T-helper 17 cell (primary cell): ENCODE data around the gene ARMC9. TPM values are rescaled to one million over a fixed set of nuclear protein-coding genes. Genes with fewer than 3 reads are reported as not detected.
A peak's percentile ranks its signal among the peaks of the same experiment; 100 is the strongest.

ENCODE experiments used
- ATAC-seq: fragments of 150-1000 bp; cut with Tn5 transposase; 2 replicates; pipeline ENCODE4 v1.10.0; 2021; ENCODE audit warnings: mild to moderate bottlenecking, moderate library complexity
- DNase-seq, 3 donors: peaks; one replicate each; pipeline versions ENCODE4 v3.0.0 to v3.0.0-alpha.2; 2020 to 2021
- H3K9me3 ChIP-seq: one replicate; pipeline ENCODE4 v1.7.0; 2013; ENCODE audit warnings: low read length, mild to moderate bottlenecking; ENCODE audit not compliant: control insufficient read depth, poor library complexity, severe bottlenecking
- H3K27ac Mint-ChIP-seq: one replicate; pipeline ENCODE4 v1.8.0; 2022; ENCODE audit warnings: mild to moderate bottlenecking, moderate library complexity, mixed read lengths
- H3K27me3 Mint-ChIP-seq: one replicate; pipeline ENCODE4 v1.8.0; 2022; ENCODE audit warnings: mixed read lengths
- H3K36me3 Mint-ChIP-seq: one replicate; pipeline ENCODE4 v1.8.0; 2022; ENCODE audit warnings: low read depth, mixed read lengths
- H3K4me1 Mint-ChIP-seq: one replicate; pipeline ENCODE4 v1.8.0; 2022; ENCODE audit warnings: mild to moderate bottlenecking, mixed read lengths
- H3K4me3 Mint-ChIP-seq: one replicate; pipeline ENCODE4 v1.8.0; 2022; ENCODE audit warnings: mild to moderate bottlenecking, moderate library complexity, mixed read lengths
- total RNA-seq, 4 donors: library from RNA in 2 of 4; stranded (reverse) in 2 of 4; gene quantifications; one replicate each; pipeline ENCODE4 v1.2.3 and lab custom pipeline; 2022 to 2026

ARMC9 gene
- total RNA-seq, 2 donors from 2014 or later, result 0.37 to 0.73 TPM

- Mint-ChIP-seq H3K4me3 (no peak overlapping the region), H3K4me1 (peaks cover 11% of the 10 kb centered on the region), H3K27me3 (peaks cover 25% of the 10 kb centered on the region), H3K36me3 (no peaks in the 10 kb centered on the region), H3K27ac (no peak overlapping the region)
- no peaks in the 10 kb centered on the region for H3K9me3 ChIP-seq
- ATAC-seq, result no peak
- no peak for DNase-seq
Measured at GRCh38 chr2:231357931-231358330, 159.5 kb downstream of the ARMC9 start.

- ATAC-seq (no peak), DNase-seq (no peak)
- Mint-ChIP-seq H3K36me3 (no peaks in the 10 kb centered on the region), H3K27me3 (peaks cover 26% of the 10 kb centered on the region), H3K4me1 (peaks cover 12% of the 10 kb centered on the region), H3K27ac (no peak overlapping the region), H3K4me3 (no peak overlapping the region)
- H3K9me3 ChIP-seq, result no peaks in the 10 kb centered on the region
Measured at GRCh38 chr2:231359441-231359840, 161.0 kb downstream of the ARMC9 start.

GRCh38 chr2:231359948-231360347 is 161.5 kb downstream of the ARMC9 start:
- H3K4me1 Mint-ChIP-seq, result peaks cover 14% of the 10 kb centered on the region
- no peak for ATAC-seq
- H3K9me3 ChIP-seq, result no peaks in the 10 kb centered on the region
- no peaks in the 10 kb centered on the region for H3K36me3 Mint-ChIP-seq
- peaks cover 30% of the 10 kb centered on the region for H3K27me3 Mint-ChIP-seq
- no peak overlapping the region for H3K4me3 Mint-ChIP-seq
- H3K27ac Mint-ChIP-seq, result no peak overlapping the region
- DNase-seq, result no peak

GRCh38 chr2:231360401-231360800 is 162.0 kb downstream of the ARMC9 start:
- DNase-seq (no peak), ATAC-seq (no peak)
- no peaks in the 10 kb centered on the region for H3K36me3 Mint-ChIP-seq
- H3K4me1 Mint-ChIP-seq, result peaks cover 16% of the 10 kb centered on the region
- H3K4me3 Mint-ChIP-seq, result no peak overlapping the region
- no peaks in the 10 kb centered on the region for H3K9me3 ChIP-seq
- peaks cover 32% of the 10 kb centered on the region for H3K27me3 Mint-ChIP-seq
- no peak overlapping the region for H3K27ac Mint-ChIP-seq

- ATAC-seq, result no peak
- no peak for DNase-seq
- peaks cover 16% of the 10 kb centered on the region for H3K4me1 Mint-ChIP-seq
- no peaks in the 10 kb centered on the region for H3K9me3 ChIP-seq
- no peak overlapping the region for H3K27ac Mint-ChIP-seq
- H3K36me3 Mint-ChIP-seq, result no peaks in the 10 kb centered on the region
- H3K27me3 Mint-ChIP-seq, result peaks cover 27% of the 10 kb centered on the region
- H3K4me3 Mint-ChIP-seq, result no peak overlapping the region
Measured at GRCh38 chr2:231360881-231361371, 162.5 kb downstream of the ARMC9 start.

GRCh38 chr2:231361701-231362554 is 163.5 kb downstream of the ARMC9 start:
- H3K4me3 Mint-ChIP-seq, result no peak overlapping the region
- ATAC-seq (peak; percentile 52), DNase-seq (no peak)
- H3K27ac Mint-ChIP-seq, result peak overlapping the region; percentile 51
- no peaks in the 10 kb centered on the region for H3K9me3 ChIP-seq
- H3K4me1 Mint-ChIP-seq, result peaks cover 16% of the 10 kb centered on the region
- H3K36me3 Mint-ChIP-seq, result no peaks in the 10 kb centered on the region
- peaks cover 27% of the 10 kb centered on the region for H3K27me3 Mint-ChIP-seq

GRCh38 chr2:231362555-231363184 is 164.2 kb downstream of the ARMC9 start:
- peaks cover 16% of the 10 kb centered on the region for H3K4me1 Mint-ChIP-seq
- no peaks in the 10 kb centered on the region for H3K36me3 Mint-ChIP-seq
- no peaks in the 10 kb centered on the region for H3K9me3 ChIP-seq
- H3K27me3 Mint-ChIP-seq, result peaks cover 27% of the 10 kb centered on the region
- H3K27ac Mint-ChIP-seq, result peak overlapping the region; percentile 51
- no peak for ATAC-seq
- no peak overlapping the region for H3K4me3 Mint-ChIP-seq
- DNase-seq, result no peak

GRCh38 chr2:231364061-231364460 is 165.6 kb downstream of the ARMC9 start:
- Mint-ChIP-seq H3K27ac (no peak overlapping the region), H3K4me1 (peaks cover 16% of the 10 kb centered on the region), H3K4me3 (no peak overlapping the region), H3K27me3 (peaks cover 20% of the 10 kb centered on the region), H3K36me3 (no peaks in the 10 kb centered on the region)
- no peak for DNase-seq
- no peak for ATAC-seq
- H3K9me3 ChIP-seq, result no peaks in the 10 kb centered on the region

- ATAC-seq (no peak), DNase-seq (no peak)
- no peaks in the 10 kb centered on the region for H3K9me3 ChIP-seq
- Mint-ChIP-seq H3K27ac (no peak overlapping the region), H3K27me3 (peaks cover 15% of the 10 kb centered on the region), H3K4me3 (no peak overlapping the region), H3K36me3 (no peaks in the 10 kb centered on the region), H3K4me1 (peaks cover 14% of the 10 kb centered on the region)
Measured at GRCh38 chr2:231364961-231365810, 166.8 kb downstream of the ARMC9 start.

GRCh38 chr2:231367178-231367577 is 168.7 kb downstream of the ARMC9 start:
- Mint-ChIP-seq H3K4me1 (peaks cover 10% of the 10 kb centered on the region), H3K27me3 (peaks cover 15% of the 10 kb centered on the region), H3K4me3 (no peak overlapping the region), H3K27ac (no peak overlapping the region), H3K36me3 (no peaks in the 10 kb centered on the region)
- no peak for DNase-seq
- no peaks in the 10 kb centered on the region for H3K9me3 ChIP-seq
- ATAC-seq, result no peak

GRCh38 chr2:231369580-231370428 is 171.4 kb downstream of the ARMC9 start:
- DNase-seq (no peak), ATAC-seq (no peak)
- H3K27ac Mint-ChIP-seq, result no peak overlapping the region
- no peaks in the 10 kb centered on the region for H3K9me3 ChIP-seq
- no peaks in the 10 kb centered on the region for H3K36me3 Mint-ChIP-seq
- no peak overlapping the region for H3K4me3 Mint-ChIP-seq
- H3K4me1 Mint-ChIP-seq, result peaks cover 4% of the 10 kb centered on the region
- peaks cover 4% of the 10 kb centered on the region for H3K27me3 Mint-ChIP-seq

- no peaks in the 10 kb centered on the region for H3K4me1 Mint-ChIP-seq
- no peaks in the 10 kb centered on the region for H3K36me3 Mint-ChIP-seq
- ATAC-seq (no peak), DNase-seq (no peak)
- H3K27ac Mint-ChIP-seq, result no peak overlapping the region
- H3K4me3 Mint-ChIP-seq, result no peak overlapping the region
- no peaks in the 10 kb centered on the region for H3K27me3 Mint-ChIP-seq
- H3K9me3 ChIP-seq, result no peaks in the 10 kb centered on the region
Measured at GRCh38 chr2:231370429-231370748, 172.0 kb downstream of the ARMC9 start.
